ENCODE data around the gene PLXNB3. TPM values are rescaled to one million over a fixed set of nuclear protein-coding genes. Genes with fewer than 3 reads are reported as not detected.

PLXNB3 gene
- total RNA-seq, 2 experiments from 2014 or later: not detected

DNA sequence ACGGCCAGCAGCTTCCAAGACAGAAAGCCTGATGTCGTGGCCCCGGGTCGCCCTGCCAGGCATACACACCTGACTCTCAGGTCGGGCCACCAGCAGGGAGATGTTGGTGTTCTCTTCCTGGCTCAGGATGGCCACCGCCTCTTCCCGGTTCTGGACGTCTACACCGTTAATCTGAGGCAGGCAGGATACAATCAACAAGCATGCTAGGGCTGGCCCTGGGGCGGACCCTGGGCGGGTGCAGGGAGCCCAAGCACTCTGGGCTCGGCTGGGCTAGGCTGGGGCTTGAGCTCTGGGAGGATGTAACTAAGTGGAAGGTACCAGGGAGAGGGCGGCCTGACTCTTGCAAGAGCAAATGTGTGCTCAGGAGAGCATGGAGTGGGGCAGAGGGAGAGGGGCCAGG lies 41.4 kb downstream of the PLXNB3 start:
- CTCF ChIA-PET (ENCODE audit: unreplicated experiment): no interaction called here
- no peak for DNase-seq (ENCODE audit: low spot score)

GRCh38 chrX:153806999-153807575 lies 43.0 kb downstream of the PLXNB3 start:
- H3K4me3 ChIP-seq (ENCODE audit: low read depth, low read length, poor library complexity, severe bottlenecking): no peak overlapping the region
- no peaks in the 10 kb centered on the region for H3K4me1 ChIP-seq (ENCODE audit: insufficient read depth, low read length, poor library complexity, severe bottlenecking)
- H3K9me3 ChIP-seq (ENCODE audit: low read length): no peaks in the 10 kb centered on the region
- H4K20me1 ChIP-seq (ENCODE audit: insufficient read depth, low read length): no peaks in the 10 kb centered on the region
- intact Hi-C loops (cut with micrococcal nuclease; ENCODE audit: unreplicated experiment): no loop called here
- no peak overlapping the region for H3K27ac ChIP-seq (ENCODE audit: low read depth, low read length, poor library complexity, severe bottlenecking)
- H3K36me3 ChIP-seq (ENCODE audit: insufficient read depth, low read length): no peaks in the 10 kb centered on the region
- no peak for DNase-seq (ENCODE audit: low spot score)
- ChIA-PET CTCF (ENCODE audit: unreplicated experiment) (no interaction called here), POLR2A (no interaction called here)
- no peak overlapping the region for H2AFZ ChIP-seq (ENCODE audit: low read length)
- TF ChIP-seq, protein P1, sequence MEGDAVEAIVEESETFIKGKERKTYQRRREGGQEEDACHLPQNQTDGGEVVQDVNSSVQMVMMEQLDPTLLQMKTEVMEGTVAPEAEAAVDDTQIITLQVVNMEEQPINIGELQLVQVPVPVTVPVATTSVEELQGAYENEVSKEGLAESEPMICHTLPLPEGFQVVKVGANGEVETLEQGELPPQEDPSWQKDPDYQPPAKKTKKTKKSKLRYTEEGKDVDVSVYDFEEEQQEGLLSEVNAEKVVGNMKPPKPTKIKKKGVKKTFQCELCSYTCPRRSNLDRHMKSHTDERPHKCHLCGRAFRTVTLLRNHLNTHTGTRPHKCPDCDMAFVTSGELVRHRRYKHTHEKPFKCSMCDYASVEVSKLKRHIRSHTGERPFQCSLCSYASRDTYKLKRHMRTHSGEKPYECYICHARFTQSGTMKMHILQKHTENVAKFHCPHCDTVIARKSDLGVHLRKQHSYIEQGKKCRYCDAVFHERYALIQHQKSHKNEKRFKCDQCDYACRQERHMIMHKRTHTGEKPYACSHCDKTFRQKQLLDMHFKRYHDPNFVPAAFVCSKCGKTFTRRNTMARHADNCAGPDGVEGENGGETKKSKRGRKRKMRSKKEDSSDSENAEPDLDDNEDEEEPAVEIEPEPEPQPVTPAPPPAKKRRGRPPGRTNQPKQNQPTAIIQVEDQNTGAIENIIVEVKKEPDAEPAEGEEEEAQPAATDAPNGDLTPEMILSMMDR (conservative IDR thresholded peaks at IDR 0.05; ENCODE audit: low read length): no peak
- TF ChIP-seq EZH2phosphoT487 (IDR thresholded peaks at IDR 0.05; ENCODE audit: borderline replicate concordance, low read depth, low read length): no peak
- no peaks in the 10 kb centered on the region for H3K9me2 ChIP-seq (ENCODE audit: insufficient read depth, low read length)
- no peaks in the 10 kb centered on the region for H3K79me2 ChIP-seq (ENCODE audit: insufficient read depth, low read depth, low read length)
- H3K4me2 ChIP-seq (ENCODE audit: low read length): no peak overlapping the region
- BruUV-seq (replicated peaks): no TSS peak

More for the DNA sequence above, 41.4 kb downstream of the PLXNB3 start:
- no peak for TF ChIP-seq EZH2phosphoT487 (IDR thresholded peaks at IDR 0.05; ENCODE audit: borderline replicate concordance, low read depth, low read length)
- TF ChIP-seq, protein P1 (conservative IDR thresholded peaks at IDR 0.05; ENCODE audit: low read length): no peak
- H3K9me2 ChIP-seq (ENCODE audit: insufficient read depth, low read length): no peaks in the 10 kb centered on the region
- POLR2A ChIA-PET: no interaction called here
- H4K20me1 ChIP-seq (ENCODE audit: insufficient read depth, low read length): no peaks in the 10 kb centered on the region
- no peaks in the 10 kb centered on the region for H3K79me2 ChIP-seq (ENCODE audit: insufficient read depth, low read depth, low read length)
- no peak overlapping the region for H2AFZ ChIP-seq (ENCODE audit: low read length)
- H3K4me2 ChIP-seq (ENCODE audit: low read length): no peak overlapping the region
- H3K4me1 ChIP-seq (ENCODE audit: insufficient read depth, low read length, poor library complexity, severe bottlenecking): no peaks in the 10 kb centered on the region
- no peak overlapping the region for H3K27ac ChIP-seq (ENCODE audit: low read depth, low read length, poor library complexity, severe bottlenecking)
- H3K4me3 ChIP-seq (ENCODE audit: low read depth, low read length, poor library complexity, severe bottlenecking): no peak overlapping the region
- no peaks in the 10 kb centered on the region for H3K36me3 ChIP-seq (ENCODE audit: insufficient read depth, low read length)
- H3K9me3 ChIP-seq (ENCODE audit: low read length): no peaks in the 10 kb centered on the region
- no TSS peak for BruUV-seq (replicated peaks)
- intact Hi-C loops (cut with micrococcal nuclease; ENCODE audit: unreplicated experiment): no loop called here

- no peaks in the 10 kb centered on the region for H3K9me3 ChIP-seq (ENCODE audit: low read length)
- H3K27ac ChIP-seq (ENCODE audit: low read depth, low read length, poor library complexity, severe bottlenecking): no peak overlapping the region
- no peak overlapping the region for H3K4me3 ChIP-seq (ENCODE audit: low read depth, low read length, poor library complexity, severe bottlenecking)
- H2AFZ ChIP-seq (ENCODE audit: low read length): no peak overlapping the region
- intact Hi-C loops (cut with micrococcal nuclease; ENCODE audit: unreplicated experiment): no loop called here
- POLR2A ChIA-PET: no interaction called here
- DNase-seq (ENCODE audit: low spot score): no peak
- CTCF ChIA-PET (ENCODE audit: unreplicated experiment): no interaction called here
- no peaks in the 10 kb centered on the region for H3K9me2 ChIP-seq (ENCODE audit: insufficient read depth, low read length)
- H3K79me2 ChIP-seq (ENCODE audit: insufficient read depth, low read depth, low read length): no peaks in the 10 kb centered on the region
- BruUV-seq (replicated peaks): no TSS peak
- H3K36me3 ChIP-seq (ENCODE audit: insufficient read depth, low read length): no peaks in the 10 kb centered on the region
- TF ChIP-seq, protein P1 (conservative IDR thresholded peaks at IDR 0.05; ENCODE audit: low read length): no peak
- TF ChIP-seq EZH2phosphoT487 (IDR thresholded peaks at IDR 0.05; ENCODE audit: borderline replicate concordance, low read depth, low read length): no peak
- no peaks in the 10 kb centered on the region for H4K20me1 ChIP-seq (ENCODE audit: insufficient read depth, low read length)
- no peak overlapping the region for H3K4me2 ChIP-seq (ENCODE audit: low read length)
- H3K4me1 ChIP-seq (ENCODE audit: insufficient read depth, low read length, poor library complexity, severe bottlenecking): no peaks in the 10 kb centered on the region
Observed at GRCh38 chrX:153807976-153808375, 43.9 kb downstream of the PLXNB3 start.

Data from OCI-LY7 (cell line).